ENCODE results near the gene TYSND1.
"Not testable (repeated sequence)": the region's sequence is repeated elsewhere in the genome, so short reads cannot be mapped to it uniquely, and the experiment has no call there.

Gene TYSND1

GRCh38 chr10:70162892-70163201 is 16.3 kb upstream of the TYSND1 start:
- no peak for DNase-seq

- no peak for DNase-seq
Measured at GRCh38 chr10:70162151-70162891, 15.8 kb upstream of the TYSND1 start.

- DNase-seq: no peak
Measured at GRCh38 chr10:70160798-70161197, 14.3 kb upstream of the TYSND1 start.

GRCh38 chr10:70159366-70159765 is 12.9 kb upstream of the TYSND1 start:
- DNase-seq: not testable (repeated sequence)

- no peak for DNase-seq
Measured at GRCh38 chr10:70158113-70158512, 11.6 kb upstream of the TYSND1 start.

DNA sequence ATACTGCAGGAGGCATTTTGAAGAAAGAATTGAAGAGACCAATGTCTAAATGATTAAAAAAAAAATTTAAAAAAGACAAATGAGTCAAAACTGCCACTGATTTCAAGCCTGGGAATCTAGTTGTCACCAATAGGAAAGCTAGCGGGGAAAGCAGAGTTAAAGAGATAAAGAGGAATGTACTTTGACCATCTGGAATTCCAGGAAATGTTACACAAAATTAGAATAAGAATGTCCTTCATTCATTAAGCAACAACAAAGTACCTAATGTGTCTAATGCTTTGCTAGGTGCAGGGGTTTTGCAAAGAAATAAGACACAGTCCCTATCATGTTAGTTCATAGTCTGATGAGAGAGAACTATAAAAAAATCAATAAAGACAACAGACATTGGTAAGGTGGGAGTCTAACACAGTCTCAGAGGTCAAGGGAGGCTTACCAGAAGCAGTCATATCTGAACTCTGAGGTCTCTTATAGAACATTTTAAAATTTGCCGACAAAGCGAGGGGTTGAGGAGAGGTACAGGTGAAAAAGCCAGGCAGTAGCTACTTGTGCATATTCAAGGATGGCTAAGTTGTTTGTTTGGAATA is 8.8 kb upstream of the TYSND1 start:
- no peak for DNase-seq

- no peak for DNase-seq
Measured at GRCh38 chr10:70148516-70148915, 2.0 kb upstream of the TYSND1 start.

DNA sequence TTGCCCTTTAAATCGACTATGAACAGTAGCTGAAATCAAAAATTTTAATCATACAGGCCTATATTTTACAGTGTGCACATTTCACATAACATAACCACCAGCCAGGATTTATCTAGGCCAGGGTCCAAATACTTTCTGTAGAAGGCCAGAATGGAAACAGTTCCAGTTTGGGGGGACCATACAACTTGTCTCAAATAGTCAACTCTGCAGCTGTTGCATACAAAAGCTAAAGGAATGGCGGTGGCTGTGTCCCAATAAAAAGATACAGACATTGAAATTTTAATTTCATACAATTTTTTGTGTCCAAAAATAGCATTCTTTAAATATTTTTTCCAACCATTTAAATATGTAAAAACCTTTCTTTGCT is 742 bp upstream of the TYSND1 start:
- DNase-seq: peak; percentile 39

- peak; percentile 70 for DNase-seq
Measured at GRCh38 chr10:70145666-70146488, 623 bp downstream of the TYSND1 start.

DNA sequence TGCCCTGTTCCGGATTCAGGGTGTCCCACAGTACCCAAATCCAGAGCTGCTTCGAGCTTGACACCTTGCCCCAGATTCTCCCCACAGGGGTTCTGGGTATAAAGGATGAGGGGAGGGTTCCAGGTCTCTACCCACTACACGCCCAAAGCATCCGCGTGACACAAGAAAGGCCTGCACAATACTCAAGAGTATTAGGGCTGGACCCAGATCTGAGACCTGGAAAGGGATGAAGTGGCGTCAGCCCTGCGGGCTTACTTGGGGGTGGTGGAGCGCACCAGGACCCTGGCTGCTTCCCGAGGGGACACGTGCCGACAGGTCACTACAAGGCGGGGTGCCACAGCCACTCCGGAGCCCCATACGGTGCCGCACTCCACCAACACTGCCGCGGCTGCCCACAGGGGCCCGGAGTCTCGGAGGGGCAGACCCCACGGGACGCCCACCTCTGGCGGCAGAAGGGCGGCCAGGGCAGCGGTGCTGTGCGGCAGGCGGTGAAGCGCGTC is 1.3 kb downstream of the TYSND1 start:
- no peak for DNase-seq

GRCh38 chr10:70144372-70145110 is 2.0 kb downstream of the TYSND1 start:
- DNase-seq: no peak

DNA sequence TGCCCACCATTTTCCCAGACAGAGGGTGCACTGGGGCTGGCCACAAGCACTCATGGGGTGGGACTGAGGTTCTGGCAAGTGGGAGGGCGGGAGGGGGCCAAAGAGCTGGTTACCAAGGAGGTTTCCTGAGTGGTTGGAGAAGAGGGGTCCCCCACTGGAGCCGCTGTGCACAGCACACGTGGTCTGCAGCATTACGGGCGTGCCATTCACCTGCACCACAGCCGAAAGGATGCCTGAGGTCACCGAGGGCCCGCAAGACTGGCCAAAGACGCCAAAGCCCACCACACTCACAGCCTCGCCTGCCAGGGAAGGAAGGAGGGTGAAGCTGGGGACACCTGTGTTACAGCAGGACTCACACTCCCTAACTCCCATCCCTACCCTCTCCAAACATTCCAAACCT is 3.9 kb downstream of the TYSND1 start:
- no peak for DNase-seq

DNA sequence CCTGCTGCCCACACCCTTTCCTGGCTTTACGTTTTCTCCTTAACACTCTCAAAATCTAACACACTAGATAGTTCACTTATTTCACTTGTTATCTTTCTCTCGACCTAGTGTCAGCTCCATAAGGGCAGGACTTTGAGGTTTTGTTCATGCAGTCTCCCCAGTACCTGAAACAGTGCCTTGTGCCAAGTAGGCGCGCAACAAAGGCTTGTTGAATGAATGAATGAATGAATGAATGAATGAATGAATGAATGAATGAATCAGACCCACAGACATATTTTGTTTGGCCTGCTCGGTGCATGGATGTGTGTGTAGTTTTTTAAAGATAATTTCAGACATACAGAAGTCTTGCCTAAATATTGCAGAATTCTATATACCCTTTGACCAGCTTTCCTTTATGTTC is 6.2 kb downstream of the TYSND1 start:
- DNase-seq: no peak

GRCh38 chr10:70139997-70140250 is 6.6 kb downstream of the TYSND1 start:
- DNase-seq: no peak

GRCh38 chr10:70139151-70139996 is 7.1 kb downstream of the TYSND1 start:
- DNase-seq: no peak

DNA sequence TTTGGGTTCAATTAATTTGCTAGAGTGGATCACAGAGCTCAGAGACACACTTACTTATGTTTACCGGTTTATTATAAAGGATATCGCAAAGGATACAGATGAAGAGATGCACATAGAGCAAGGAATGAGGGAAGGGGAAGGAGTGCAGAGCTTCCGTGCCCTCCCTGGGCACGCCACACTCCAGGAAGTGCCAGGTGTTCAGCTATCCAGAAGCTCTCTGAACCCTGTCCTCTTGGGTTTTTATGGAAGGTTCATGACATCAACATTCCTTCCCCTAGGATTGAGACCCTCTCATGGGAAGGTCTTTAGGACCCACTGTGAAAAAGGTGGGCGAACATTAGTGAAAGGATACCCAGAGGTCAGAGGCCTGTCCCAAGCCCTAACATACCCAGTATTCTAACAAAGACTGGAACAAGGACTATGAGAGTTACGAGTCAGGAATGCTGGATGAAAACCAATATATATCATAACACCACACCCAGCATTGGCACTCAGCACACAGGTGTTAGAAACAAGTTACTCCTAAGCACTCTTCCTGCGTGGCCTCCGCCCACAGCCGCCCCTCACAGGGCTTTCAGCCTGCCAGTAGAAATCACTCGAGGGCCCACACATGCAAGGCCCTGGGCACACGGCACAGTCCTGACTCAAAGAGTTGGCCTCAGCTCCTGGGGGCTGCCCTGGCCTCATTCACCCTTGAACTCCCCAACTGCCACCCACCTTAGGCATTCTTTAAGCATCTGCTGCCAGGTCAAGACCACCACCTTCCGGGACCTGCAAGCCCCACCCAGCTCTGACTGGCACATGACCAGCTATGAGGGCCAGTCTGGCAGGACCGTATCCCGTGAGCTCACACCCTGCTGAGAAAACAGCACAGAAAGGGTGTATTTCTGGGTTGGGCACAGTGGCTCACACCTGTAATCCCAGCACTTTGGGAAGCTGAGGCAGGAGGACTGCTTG is 8.3 kb downstream of the TYSND1 start:
- DNase-seq: no peak

- DNase-seq: no peak
Measured at GRCh38 chr10:70137135-70137534, 9.4 kb downstream of the TYSND1 start.

DNA sequence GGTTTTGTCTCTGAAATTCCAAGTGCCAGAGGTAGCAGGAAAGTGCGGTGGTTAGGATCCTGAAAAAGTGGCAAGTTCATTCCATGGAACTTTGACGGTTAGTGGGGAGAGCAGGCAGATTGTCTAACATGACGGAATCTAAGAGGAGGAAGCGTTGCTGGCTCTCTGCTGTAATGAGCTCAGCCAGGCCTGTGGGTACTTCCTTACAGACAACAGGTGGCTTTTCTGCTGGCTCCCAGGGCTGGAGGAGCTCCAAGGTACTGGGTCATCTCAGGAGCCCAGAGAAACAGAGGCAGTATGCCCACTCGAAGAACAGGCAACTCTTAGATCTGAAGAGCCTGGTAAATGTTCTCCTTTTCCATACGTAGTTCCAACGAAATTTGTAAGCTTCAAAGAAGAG is 10.8 kb downstream of the TYSND1 start:
- no peak for DNase-seq

GRCh38 chr10:70135046-70135445 is 11.5 kb downstream of the TYSND1 start:
- DNase-seq: no peak

DNA sequence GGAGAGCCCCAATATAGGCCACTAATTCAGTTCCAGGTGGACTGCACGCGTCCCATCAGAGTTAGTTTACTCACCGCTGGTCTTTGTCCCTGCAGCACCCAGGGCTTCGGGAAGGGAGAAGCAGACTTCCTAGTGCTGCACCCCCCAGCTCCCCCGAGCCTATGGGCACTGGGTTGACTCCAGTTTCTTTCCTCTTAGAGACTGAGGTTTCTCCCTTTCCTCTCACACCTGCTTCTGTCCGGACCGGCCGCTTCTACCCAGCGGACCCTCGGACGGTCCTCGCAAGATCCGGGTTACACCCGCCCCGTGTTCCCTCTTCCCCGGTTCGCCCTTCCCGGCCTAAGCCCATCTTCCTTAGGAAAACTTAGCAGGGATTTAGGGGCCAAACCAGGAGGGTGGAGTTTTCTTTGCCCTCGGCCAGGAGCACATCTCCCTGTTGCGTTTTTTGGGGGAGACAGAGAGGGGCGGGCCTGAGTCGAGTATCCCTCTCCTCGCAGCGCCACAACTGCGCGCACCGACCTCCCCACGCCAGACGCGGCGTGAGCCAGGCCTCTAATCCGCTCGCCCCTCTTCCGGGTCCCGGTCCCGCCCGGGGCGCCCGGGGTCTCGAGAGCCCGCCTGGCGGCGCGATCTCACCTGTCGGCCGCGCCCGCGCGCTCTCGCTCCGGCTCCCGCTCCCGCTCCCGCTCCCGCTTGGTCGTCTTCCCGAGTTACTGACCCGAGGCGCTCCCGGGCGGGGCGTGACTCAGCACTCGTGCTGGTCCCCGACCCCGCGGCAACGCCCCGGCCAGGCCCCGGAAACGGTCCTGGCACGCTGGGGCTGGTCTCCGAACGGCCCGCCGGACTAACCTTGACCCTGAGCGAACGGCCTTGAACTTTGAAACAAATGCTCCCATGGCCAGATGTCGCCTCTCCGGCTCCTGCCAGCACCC is 14.1 kb downstream of the TYSND1 start, which contains the start of gene AIFM2:
TSS of gene AIFM2 (minus strand) at position 728 of the 932 bp plus-strand sequence. CDS start 8,741 bp downstream, outside the sequence.
- DNase-seq: peak; percentile 67
